T-helper 17 cell (primary cell): Measurements from ENCODE around the gene FAM53A. TPM values are rescaled to one million over a fixed set of nuclear protein-coding genes. Genes with fewer than 3 reads are reported as not detected.
A peak's percentile ranks its signal among the peaks of the same experiment; 100 is the strongest.
"Not testable (repeated sequence)": the region's sequence is repeated elsewhere in the genome, so short reads cannot be mapped to it uniquely, and the experiment has no call there.

Experiments used
- ATAC-seq: fragments of 150-1000 bp; cut with Tn5 transposase; 2 replicates; pipeline ENCODE4 v1.10.0; 2021; ENCODE audit warnings: mild to moderate bottlenecking, moderate library complexity
- DNase-seq, 3 donors: peaks; one replicate each; pipeline versions ENCODE4 v3.0.0 to v3.0.0-alpha.2; 2020 to 2021
- H3K9me3 ChIP-seq: one replicate; pipeline ENCODE4 v1.7.0; 2013; ENCODE audit warnings: low read length, mild to moderate bottlenecking; ENCODE audit not compliant: control insufficient read depth, poor library complexity, severe bottlenecking
- H3K27ac Mint-ChIP-seq: one replicate; pipeline ENCODE4 v1.8.0; 2022; ENCODE audit warnings: mild to moderate bottlenecking, moderate library complexity, mixed read lengths
- H3K27me3 Mint-ChIP-seq: one replicate; pipeline ENCODE4 v1.8.0; 2022; ENCODE audit warnings: mixed read lengths
- H3K36me3 Mint-ChIP-seq: one replicate; pipeline ENCODE4 v1.8.0; 2022; ENCODE audit warnings: low read depth, mixed read lengths
- H3K4me1 Mint-ChIP-seq: one replicate; pipeline ENCODE4 v1.8.0; 2022; ENCODE audit warnings: mild to moderate bottlenecking, mixed read lengths
- H3K4me3 Mint-ChIP-seq: one replicate; pipeline ENCODE4 v1.8.0; 2022; ENCODE audit warnings: mild to moderate bottlenecking, moderate library complexity, mixed read lengths
- total RNA-seq, 4 donors: library from RNA in 2 of 4; stranded (reverse) in 2 of 4; gene quantifications; one replicate each; pipeline ENCODE4 v1.2.3 and lab custom pipeline; 2022 to 2026

The FAM53A gene
- total RNA-seq, 2 donors from 2014 or later, result 2.4 to 3.1 TPM

DNA sequence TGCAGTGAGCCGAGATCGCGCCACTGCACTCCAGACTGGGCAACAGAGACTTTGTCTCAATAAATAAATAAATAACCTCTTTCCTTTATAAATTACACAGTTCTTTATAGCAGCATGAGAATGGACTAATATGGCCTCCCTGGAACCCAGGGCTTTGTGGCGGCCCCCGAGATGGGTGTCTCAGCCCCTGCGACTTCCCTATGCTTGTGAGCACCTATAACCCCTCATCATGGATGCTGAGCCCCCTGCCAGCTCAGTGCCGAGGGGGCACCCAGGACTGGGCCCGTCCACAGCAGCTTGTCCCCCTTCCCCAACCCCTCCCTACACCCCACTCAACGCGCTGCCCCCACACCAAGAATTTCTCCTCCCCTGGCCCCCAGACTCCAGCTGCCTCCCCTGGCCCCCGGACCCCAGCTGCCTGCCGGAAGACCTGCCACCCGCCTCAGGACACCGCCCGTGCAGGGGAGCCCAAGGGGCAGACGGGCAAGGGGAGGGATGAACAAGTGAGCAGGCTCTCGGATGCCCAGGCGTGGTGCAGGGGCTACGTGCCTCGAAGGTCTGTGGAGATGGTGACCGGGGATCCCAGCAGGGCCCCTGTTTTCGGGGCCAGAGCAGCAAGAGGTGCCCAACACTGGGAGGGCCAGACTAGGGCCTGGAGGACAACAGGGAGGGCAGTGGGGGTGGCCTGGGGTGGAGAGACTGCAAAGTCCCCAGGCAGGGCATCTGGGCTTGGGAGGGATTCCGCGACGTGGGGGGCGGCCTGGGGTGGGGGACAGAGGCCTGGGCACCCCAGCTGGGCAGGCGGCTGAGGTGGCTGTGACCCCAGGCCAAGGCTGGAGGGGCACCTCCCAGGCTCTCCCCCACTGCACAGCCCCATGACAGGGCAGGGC lies 74.0 kb downstream of the FAM53A start:
- H3K27me3 Mint-ChIP-seq, result no peaks in the 10 kb centered on the region
- no peak for ATAC-seq
- no peak for DNase-seq
- H3K36me3 Mint-ChIP-seq, result no peaks in the 10 kb centered on the region
- H3K9me3 ChIP-seq, result no peaks in the 10 kb centered on the region
- H3K4me1 Mint-ChIP-seq, result peaks cover 3% of the 10 kb centered on the region
- H3K4me3 Mint-ChIP-seq, result no peak overlapping the region
- H3K27ac Mint-ChIP-seq, result no peak overlapping the region

DNA sequence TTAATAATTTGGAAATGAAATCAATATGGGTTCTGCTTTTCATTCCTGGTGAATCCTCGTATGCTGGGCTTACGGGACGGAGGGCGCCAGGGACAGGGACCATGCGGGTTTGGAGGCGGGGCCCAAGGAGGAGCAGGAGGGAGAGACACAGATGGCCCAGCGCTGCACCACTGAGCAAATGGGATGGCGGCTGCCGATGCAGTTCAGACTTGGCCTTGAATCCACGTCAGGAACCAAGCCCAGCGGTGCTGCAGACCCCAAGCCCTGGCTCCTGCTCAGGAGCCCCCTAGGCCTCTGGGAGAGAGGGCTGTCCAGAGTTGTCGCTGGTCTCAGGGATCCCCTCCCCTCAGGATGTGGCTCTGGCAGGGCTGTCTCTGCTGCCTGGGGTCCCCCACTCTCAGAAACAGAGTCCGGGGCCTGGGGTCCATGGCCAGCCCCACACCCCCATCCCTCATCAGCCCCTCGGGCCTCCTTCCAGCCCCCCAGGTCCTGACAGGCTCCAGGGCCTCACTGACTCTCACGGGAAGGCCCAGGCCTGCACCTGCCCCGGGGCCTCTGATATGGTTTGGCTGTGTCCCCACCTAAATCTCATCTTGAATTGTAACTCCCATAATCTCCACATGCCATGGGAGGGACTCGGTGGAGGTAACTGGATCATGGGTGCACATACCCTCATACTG lies 75.2 kb downstream of the FAM53A start:
- no peaks in the 10 kb centered on the region for H3K9me3 ChIP-seq
- Mint-ChIP-seq H3K36me3 (no peaks in the 10 kb centered on the region), H3K4me3 (no peak overlapping the region), H3K27me3 (no peaks in the 10 kb centered on the region), H3K27ac (no peak overlapping the region), H3K4me1 (peaks cover 7% of the 10 kb centered on the region)
- no peak for DNase-seq
- ATAC-seq, result no peak

DNA sequence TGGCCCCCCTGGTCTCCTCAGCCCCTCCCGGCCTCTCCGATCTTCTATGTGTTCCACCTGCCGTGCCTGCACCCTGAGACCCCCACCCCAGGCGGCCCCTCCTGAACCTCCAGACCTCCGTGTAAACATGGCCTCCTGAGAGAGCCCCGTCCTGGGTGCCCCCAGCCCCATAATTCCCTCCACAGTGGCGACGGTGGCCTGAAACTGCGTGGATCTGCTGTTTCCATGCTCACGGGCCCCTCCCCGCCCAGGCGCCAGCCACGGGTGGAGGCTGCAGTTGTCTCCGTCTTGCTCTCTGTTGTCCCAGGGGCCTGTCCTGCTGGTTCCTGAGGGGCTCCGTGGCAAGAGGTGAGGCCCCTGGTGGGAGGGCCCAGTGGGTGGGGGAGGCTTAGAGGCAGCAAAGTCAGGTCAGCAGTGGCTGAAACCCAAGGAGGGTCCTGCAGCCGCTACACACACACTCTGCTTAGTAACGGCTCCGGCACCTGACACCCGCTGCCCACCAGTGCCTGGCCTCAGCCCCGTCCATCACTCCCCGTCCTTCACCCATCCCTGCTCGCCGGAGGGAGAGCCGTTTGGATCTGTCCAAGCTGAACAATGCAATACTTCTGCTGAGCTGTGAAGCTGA lies 75.8 kb downstream of the FAM53A start:
- no peaks in the 10 kb centered on the region for H3K36me3 Mint-ChIP-seq
- DNase-seq (no peak), ATAC-seq (no peak)
- peaks cover 7% of the 10 kb centered on the region for H3K4me1 Mint-ChIP-seq
- H3K9me3 ChIP-seq, result no peaks in the 10 kb centered on the region
- H3K4me3 Mint-ChIP-seq, result peak overlapping the region; percentile 45
- H3K27me3 Mint-ChIP-seq, result no peaks in the 10 kb centered on the region
- no peak overlapping the region for H3K27ac Mint-ChIP-seq

DNA sequence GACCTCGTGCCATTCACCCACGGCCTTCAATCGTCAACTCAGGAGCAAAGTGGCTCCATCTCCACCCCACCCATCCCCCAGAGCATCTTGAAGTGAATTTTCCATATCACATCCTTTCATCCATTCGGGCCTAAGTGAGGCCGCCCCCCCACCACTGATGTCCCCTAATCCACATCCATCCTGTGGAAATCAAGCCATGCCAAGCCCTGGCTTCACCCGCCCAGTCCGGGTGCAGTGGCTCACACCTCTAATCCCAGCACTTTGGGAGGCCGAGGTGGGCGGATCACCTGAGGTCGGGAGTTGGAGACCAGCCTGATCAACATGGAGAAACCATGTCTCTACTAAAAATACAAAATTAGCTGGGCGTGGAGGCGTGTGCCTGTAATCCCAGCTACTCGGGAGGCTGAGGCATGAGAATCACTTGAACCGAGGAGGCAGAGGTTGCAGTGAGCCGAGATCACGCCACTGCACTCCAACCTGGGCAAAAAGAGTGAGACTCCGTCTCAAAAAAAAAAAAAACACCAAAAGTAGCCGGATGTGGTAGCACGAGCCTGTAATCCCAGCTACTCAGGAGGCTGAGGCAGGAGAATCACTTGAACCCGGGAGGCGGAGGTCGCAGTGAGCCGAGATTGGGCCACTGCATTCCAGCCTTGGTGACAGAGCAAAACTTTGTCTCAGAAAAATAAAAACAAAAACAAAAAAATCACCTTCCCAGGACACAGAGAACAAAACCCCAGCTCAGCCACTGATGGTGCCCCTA lies 76.5 kb downstream of the FAM53A start:
- not testable (repeated sequence) for ATAC-seq, H3K27me3 Mint-ChIP-seq, DNase-seq, H3K4me1 Mint-ChIP-seq, H3K36me3 Mint-ChIP-seq, H3K27ac Mint-ChIP-seq, H3K9me3 ChIP-seq
- H3K4me3 Mint-ChIP-seq, result peak overlapping the region; percentile 45

DNA sequence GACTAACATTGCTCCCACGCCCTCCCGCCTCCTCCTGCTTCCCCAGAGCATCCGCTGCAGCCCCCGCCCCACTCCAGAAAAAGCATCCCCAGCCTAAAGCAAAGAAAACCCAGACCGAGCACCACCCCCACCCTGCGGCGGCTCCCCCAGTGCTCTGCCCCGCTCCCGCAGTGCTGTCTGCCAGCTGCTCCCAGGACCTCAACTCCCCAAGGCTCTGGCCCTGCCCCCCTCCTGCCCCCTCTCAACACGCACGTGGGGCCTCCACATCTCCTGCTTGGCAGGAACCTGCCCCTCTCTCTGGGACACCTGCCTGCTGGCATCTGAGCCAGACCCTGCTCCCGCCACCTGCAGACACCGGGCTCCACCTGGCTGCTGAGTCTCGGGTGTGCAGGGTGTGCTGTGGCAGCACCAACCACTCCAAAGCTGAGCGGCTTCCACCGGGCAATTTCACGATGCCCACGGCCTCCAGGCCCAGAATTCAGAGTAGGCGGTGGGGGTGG lies 79.4 kb downstream of the FAM53A start:
- peak in 1 of 3 donors; percentile 38 for DNase-seq
- no peaks in the 10 kb centered on the region for H3K9me3 ChIP-seq
- no peaks in the 10 kb centered on the region for H3K27me3 Mint-ChIP-seq
- peak overlapping the region; percentile 32 for H3K27ac Mint-ChIP-seq
- peaks cover 10% of the 10 kb centered on the region for H3K4me1 Mint-ChIP-seq
- peak overlapping the region; percentile 86 for H3K4me3 Mint-ChIP-seq
- ATAC-seq, result peak; percentile 86
- H3K36me3 Mint-ChIP-seq, result no peaks in the 10 kb centered on the region

DNA sequence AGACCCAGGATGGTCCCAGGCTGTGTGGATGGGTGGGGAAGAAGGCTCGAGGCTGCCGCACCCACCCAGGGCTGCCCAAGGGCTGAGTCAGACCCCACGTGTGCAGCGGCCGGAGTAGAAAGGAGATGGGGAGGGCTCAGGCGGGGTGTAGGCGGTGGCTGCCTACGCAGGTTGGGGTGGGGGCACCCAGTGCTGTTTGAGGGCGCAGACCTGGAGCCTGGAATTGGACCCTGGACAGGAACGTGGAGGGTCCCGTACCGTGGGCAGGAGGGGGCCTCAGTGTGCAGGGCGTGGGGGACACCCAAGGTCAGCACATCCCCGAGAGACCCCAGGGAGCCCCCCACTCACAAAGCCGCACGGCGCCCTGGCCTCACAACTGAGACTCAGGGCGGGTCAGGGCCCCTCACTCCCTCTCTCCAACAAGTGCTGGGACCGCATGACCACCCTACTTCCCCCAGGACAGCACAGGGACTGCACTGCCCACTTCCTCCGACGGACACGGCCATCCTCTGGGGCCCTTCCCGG lies 79.9 kb downstream of the FAM53A start:
- ATAC-seq (no peak), DNase-seq (no peak)
- H3K27ac Mint-ChIP-seq, result no peak overlapping the region
- peak overlapping the region; percentile 86 for H3K4me3 Mint-ChIP-seq
- no peaks in the 10 kb centered on the region for H3K9me3 ChIP-seq
- H3K27me3 Mint-ChIP-seq, result no peaks in the 10 kb centered on the region
- H3K4me1 Mint-ChIP-seq, result peaks cover 10% of the 10 kb centered on the region
- H3K36me3 Mint-ChIP-seq, result no peaks in the 10 kb centered on the region

DNA sequence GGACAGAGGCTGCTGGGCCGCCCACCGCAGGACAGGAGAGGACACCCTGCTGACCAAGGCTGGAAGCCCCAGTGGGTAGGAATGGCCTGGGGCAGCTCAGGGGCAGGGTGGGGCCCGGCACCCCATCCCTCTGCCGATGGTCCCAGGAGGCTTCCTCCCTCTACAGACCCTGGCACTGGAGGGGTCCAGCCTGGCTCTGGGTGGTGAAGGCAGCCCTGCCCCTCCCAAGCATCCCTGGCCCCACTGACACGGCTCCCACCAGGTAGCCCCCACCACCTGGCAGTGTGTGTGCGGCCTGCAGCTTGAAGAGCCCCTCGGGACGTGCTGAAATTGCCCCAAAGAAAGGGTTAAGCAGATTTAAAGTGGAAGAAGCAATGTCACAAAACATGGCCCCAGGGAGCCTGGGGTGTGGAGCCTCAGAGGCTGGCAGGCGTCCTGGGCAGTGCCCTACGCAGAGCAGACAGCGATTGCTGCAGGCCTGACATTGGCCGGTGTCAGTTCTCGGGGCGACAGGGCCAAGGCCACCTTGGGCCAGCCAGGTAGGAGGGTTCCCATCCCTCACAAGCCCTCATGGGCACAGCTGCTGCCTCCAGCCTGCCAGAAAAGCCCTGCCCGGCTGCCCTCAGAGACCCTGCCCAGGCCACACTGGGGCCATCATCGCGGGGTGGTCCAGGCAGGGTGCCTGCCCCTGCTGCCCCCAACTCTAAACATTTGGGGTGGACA lies 80.5 kb downstream of the FAM53A start:
- Mint-ChIP-seq H3K27ac (no peak overlapping the region), H3K36me3 (no peaks in the 10 kb centered on the region), H3K4me3 (no peak overlapping the region), H3K27me3 (no peaks in the 10 kb centered on the region), H3K4me1 (peaks cover 10% of the 10 kb centered on the region)
- DNase-seq (no peak), ATAC-seq (no peak)
- no peaks in the 10 kb centered on the region for H3K9me3 ChIP-seq

DNA sequence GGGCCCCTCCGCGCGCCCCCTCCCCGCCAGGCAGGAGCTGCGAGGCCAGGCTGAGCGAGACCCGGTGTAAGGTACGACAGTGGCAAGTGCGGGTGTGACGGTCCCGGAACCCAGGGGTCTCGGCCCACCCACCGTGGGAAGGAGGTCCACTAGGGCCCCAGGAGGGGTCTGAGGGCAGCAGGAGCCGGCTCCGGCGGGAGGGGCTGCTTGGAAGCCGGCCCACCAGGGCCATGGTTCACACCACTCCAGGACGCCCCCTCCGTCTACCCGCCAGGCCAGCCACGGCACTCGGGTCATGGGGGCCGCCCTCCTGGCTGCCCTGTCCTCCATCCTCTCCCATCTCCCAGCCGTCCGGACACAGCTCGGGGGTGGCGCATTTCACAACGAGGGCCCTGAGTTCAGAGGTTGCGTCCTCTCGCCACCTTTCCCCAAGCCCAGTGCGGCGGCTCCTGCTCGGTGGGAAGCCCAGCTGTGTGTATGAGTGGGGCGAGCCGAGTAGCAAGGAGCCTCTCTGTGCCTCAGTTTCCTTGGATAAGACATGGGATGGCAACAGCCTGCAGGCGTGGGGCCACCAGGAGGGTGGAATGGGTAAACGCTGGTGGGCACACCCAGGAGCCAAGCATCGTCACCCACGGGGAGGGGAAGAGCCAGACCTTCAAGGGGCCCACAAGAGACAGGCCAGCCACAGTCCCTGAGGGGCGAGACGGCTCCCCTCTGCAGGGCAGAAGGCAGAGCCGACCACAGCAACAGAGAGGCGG lies 81.3 kb downstream of the FAM53A start:
- Mint-ChIP-seq H3K4me1 (peaks cover 10% of the 10 kb centered on the region), H3K27me3 (no peaks in the 10 kb centered on the region), H3K36me3 (no peaks in the 10 kb centered on the region), H3K27ac (peak overlapping the region; percentile 24), H3K4me3 (no peak overlapping the region)
- H3K9me3 ChIP-seq, result no peaks in the 10 kb centered on the region
- ATAC-seq, result no peak
- DNase-seq, result no peak

DNA sequence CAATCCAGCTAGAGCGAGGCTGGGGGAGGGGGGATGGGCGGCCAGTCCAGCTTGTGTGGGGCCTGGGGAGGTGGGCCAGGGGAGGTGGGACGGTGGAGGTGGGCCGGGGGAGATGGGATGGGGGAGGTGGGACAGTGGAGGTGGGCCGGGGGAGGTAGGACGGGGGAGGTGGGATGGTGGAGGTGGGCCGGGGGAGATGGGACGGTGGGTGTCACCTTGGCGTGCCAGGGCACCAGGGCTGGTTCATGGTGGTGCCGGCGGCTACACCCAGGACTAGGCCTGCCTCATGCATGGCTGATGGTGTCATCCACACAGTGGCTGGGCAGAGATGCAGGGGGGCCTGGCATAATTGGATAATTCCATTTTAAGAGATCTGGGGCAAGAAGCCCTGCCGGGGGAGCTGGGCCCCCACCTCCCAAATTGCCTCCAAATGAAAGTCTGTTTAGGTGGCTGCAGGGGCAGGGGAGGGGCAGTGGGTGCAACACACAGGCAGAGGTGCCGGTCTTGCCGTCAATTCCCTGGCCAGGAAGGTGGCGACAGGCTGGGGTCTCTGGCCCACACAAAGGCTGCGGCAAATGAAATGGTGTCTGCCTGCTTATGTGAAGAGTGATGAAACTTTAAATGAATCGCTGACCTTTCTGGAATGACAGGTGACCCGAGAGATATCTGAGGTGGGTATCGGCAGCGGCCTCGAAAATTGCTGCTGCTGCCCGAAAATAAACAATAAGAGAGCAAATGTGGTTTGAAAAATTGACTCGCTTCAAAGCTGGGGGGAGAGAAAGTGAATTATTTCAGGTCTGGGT lies 82.1 kb downstream of the FAM53A start:
- no peaks in the 10 kb centered on the region for H3K36me3 Mint-ChIP-seq
- ATAC-seq (no peak), DNase-seq (no peak)
- no peaks in the 10 kb centered on the region for H3K9me3 ChIP-seq
- peak overlapping the region; percentile 24 for H3K27ac Mint-ChIP-seq
- H3K4me1 Mint-ChIP-seq, result peaks cover 10% of the 10 kb centered on the region
- H3K4me3 Mint-ChIP-seq, result no peak overlapping the region
- no peaks in the 10 kb centered on the region for H3K27me3 Mint-ChIP-seq

DNA sequence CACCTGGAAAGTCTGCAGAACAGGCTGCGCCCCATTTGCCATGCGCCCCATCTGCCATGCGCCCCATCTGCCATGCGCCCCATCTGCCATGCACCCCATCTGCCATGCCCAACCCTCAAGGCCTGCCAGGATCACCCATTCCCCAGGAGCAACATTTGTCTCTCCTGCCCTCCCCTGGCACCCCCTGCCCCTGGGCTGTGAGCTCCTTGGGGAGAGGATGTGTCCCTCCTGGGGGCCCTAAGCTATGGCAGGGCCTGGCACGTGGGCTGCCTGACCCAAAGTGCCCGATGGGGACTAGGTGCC lies 82.6 kb downstream of the FAM53A start:
- H3K36me3 Mint-ChIP-seq, result peaks cover 2% of the 10 kb centered on the region
- H3K27me3 Mint-ChIP-seq, result no peaks in the 10 kb centered on the region
- ATAC-seq (no peak), DNase-seq (no peak)
- H3K4me1 Mint-ChIP-seq, result peaks cover 10% of the 10 kb centered on the region
- H3K27ac Mint-ChIP-seq, result no peak overlapping the region
- no peak overlapping the region for H3K4me3 Mint-ChIP-seq
- no peaks in the 10 kb centered on the region for H3K9me3 ChIP-seq

DNA sequence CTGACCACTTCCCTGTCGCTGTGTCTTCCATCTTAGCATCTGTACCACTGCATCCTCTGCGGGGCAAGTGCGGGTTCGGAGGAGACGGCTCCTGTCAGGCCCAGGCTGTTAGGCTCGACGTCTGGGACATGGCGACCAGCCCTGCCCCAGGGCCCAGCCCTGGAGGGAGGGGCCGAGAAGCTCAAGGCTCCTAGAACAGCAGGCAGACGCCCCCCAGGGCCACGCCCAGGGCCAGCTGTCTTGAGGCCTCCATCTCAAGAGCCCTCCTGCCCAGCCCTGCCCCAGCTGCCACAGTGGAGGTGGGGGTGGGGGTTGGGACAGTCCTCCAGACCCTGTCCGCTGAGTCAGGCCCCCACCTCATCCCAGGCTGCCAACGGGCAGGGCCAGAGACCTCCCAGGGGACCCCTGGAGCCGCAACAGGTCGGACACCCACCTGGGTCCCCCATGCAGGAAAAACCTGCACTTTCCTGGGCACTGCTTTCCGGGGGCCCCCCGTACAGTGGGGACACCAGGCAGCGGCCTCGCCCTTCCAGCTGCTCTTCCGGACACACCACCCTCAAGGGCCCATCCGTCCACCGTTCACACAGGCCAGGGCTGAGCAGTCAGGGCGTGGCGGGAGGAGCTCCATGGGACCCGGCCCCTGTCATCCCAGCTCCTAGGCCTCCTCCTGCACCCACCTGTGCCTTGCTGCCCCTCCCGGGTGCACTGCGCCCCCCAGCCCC lies 83.1 kb downstream of the FAM53A start:
- H3K4me1 Mint-ChIP-seq, result peaks cover 10% of the 10 kb centered on the region

More for the DNA sequence above, 83.1 kb downstream of the FAM53A start:
- Mint-ChIP-seq H3K4me3 (no peak overlapping the region), H3K36me3 (peaks cover 3% of the 10 kb centered on the region), H3K27me3 (no peaks in the 10 kb centered on the region), H3K27ac (no peak overlapping the region)
- no peak for DNase-seq
- H3K9me3 ChIP-seq, result no peaks in the 10 kb centered on the region
- ATAC-seq, result no peak
